BJ (cell line): Measurements from ENCODE around the gene C12orf56. TPM values are rescaled to one million over a fixed set of nuclear protein-coding genes. Genes with fewer than 3 reads are reported as not detected.
"Not testable (repeated sequence)": the region's sequence is repeated elsewhere in the genome, so short reads cannot be mapped to it uniquely, and the experiment has no call there.

Experiments
- CTCF ChIA-PET: fragments of 350-600 bp; formaldehyde crosslinking; extraction: SDS; loops from one replicate; lab custom pipeline; 2021; ENCODE audit warnings: antibody characterized with exemption, inconsistent platforms; lab: Yijun Ruan, JAX
- POLR2A ChIA-PET: fragments of 300-600 bp; sonication (Branson Sonifier 250); formaldehyde crosslinking; extraction: SDS; loops from one replicate; lab custom pipeline; 2021; ENCODE audit warnings: antibody characterized with exemption; lab: Charles Lee
- DNase-seq: peaks from one replicate; pipeline ENCODE4 v3.0.0-alpha.2; 2011; ENCODE audit warnings: low read depth
- H3K27me3 ChIP-seq: 2 replicates; pipeline ENCODE4 v1.6.0; 2011; ENCODE audit warnings: low read length; ENCODE audit not compliant: control insufficient read depth, insufficient read depth
- H3K36me3 ChIP-seq: 2 replicates; pipeline ENCODE4 v1.5.1; 2011; ENCODE audit warnings: low read length; ENCODE audit not compliant: control insufficient read depth, insufficient read depth
- H3K4me3 ChIP-seq: 2 replicates; pipeline ENCODE4 v1.5.1; 2011; ENCODE audit warnings: low read depth, mild to moderate bottlenecking, control low read depth, low read length
- polyA plus RNA-seq: library from polyadenylated mRNA; depleted of rRNA; stranded (reverse); fragments of >200 nt; gene quantifications from 2 replicates; pipeline ENCODE4 v1.2.3, GENCODE V29; 2011
- TF ChIP-seq, protein P1 (sequence below): IDR thresholded peaks from 2 replicates; pipeline ENCODE4 v1.5.1; 2011; ENCODE audit warnings: low read depth, mild to moderate bottlenecking, control low read depth, inconsistent platforms, low read length, moderate library complexity; ENCODE audit not compliant: insufficient read depth

The C12orf56 gene
- polyA plus RNA-seq, 1 experiment, result not detected

DNA sequence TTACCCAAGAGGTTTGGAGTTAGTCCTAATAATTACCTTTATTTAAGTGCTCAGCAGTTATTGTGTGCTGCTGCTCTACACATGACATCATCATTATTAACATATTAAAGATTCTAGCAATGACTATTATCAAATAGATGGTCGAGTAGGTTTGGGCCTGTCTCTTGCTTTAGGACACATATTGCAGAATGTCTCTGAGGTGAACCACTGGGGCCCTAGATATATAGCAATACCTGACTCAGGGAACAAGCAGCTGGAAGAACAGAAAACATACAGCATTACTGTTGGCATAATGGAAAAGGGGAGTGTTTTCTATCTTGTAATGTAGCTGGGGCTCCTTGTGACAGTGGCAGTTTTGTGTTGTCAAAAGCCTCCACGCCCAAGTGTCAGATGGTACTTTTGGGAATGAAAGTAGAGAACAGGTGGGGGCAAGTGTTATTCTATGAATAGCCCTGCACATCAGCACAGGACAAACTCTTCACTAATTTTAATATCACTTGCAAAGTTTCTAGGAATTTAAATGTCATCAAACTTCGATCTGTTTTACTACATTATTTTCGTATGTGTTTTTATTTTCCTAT lies 54.6 kb downstream of the C12orf56 start:
- no peak for DNase-seq
- CTCF ChIA-PET, result no interaction called here
- TF ChIP-seq, protein P1, sequence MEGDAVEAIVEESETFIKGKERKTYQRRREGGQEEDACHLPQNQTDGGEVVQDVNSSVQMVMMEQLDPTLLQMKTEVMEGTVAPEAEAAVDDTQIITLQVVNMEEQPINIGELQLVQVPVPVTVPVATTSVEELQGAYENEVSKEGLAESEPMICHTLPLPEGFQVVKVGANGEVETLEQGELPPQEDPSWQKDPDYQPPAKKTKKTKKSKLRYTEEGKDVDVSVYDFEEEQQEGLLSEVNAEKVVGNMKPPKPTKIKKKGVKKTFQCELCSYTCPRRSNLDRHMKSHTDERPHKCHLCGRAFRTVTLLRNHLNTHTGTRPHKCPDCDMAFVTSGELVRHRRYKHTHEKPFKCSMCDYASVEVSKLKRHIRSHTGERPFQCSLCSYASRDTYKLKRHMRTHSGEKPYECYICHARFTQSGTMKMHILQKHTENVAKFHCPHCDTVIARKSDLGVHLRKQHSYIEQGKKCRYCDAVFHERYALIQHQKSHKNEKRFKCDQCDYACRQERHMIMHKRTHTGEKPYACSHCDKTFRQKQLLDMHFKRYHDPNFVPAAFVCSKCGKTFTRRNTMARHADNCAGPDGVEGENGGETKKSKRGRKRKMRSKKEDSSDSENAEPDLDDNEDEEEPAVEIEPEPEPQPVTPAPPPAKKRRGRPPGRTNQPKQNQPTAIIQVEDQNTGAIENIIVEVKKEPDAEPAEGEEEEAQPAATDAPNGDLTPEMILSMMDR, result no peak
- Histone ChIP-seq H3K4me3 (no peak overlapping the region), H3K36me3 (no peaks in the 10 kb centered on the region), H3K27me3 (peaks cover 2% of the 10 kb centered on the region; the same call in 1 of the 2 replicates)
- POLR2A ChIA-PET, result no interaction called here

DNA sequence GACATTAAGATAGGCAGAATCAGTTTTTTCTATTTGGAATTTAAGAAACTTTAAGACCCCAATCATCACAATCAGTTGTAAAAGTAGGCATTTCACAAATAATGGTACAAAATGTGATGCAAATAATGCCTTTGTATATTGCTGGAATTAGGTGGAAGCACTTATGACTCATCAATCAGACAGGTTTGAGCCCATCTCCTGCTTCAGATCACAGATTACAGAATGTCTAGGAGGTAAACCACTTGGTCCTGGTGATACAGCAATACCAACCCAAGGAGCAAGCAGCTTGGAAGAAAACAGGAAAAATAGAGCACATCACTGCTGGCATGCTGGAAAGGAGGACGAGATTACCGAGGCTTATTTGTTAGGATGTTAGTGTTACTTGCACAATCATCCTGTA lies 57.6 kb downstream of the C12orf56 start:
- DNase-seq, result no peak
- Histone ChIP-seq H3K4me3 (no peak overlapping the region), H3K27me3 (peaks cover 2% of the 10 kb centered on the region; the same call in 1 of the 2 replicates), H3K36me3 (no peaks in the 10 kb centered on the region)
- TF ChIP-seq, protein P1, result no peak
- POLR2A ChIA-PET, result no interaction called here
- CTCF ChIA-PET, result no interaction called here

DNA sequence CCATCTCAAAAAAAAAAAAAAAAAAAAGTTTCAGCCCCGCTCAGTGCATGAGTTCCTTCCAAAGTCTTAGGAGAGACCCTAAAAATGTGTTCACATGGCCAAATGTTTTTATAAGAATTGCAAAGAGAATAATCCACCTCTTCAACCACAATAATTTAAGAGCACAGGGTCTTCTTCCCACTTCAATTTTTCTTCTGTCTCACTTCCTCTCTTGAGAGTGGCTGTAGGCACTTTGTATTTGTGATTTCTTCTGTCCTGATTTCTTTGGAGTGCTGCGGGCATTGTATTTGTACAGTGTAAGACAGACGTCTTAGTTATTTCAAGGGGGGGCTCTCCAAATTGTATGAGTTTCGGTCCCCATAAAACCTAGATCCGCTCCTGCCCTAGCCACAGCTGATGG lies 58.3 kb downstream of the C12orf56 start:
- Histone ChIP-seq H3K27me3 (peaks cover 2% of the 10 kb centered on the region; the same call in 1 of the 2 replicates), H3K4me3 (no peak overlapping the region), H3K36me3 (no peaks in the 10 kb centered on the region)
- no peak for DNase-seq
- TF ChIP-seq, protein P1, result no peak
- ChIA-PET CTCF (no interaction called here), POLR2A (no interaction called here)

DNA sequence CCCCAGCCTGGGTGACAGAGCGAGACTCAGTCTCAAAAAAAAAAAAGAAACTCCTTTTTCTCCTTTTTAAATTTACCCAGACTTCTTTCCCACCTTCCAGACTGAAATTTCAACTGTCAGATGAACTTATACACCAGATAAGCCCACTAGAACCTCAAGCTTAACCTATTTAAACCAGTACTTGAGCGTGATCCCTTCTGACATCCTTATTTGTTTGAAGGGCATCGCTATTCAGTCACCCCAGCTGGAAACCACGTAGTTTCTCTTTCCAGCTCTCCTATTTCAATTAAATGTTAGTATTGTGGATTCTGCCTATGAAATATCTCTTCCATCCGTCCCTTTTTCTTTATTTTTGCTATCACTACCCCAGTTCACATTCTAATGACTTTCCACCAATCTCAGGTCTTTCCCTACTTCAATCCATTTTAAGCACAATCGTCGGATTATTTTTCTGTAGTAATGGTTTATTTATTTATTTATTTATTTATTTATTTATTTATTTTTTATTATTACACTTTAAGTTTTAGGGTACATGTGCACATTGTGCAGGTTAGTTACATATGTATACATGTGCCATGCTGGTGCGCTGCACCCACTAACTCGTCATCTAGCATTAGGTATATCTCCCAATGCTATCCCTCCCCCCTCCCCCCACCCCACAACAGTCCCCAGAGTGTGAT lies 61.4 kb downstream of the C12orf56 start:
- CTCF ChIA-PET, POLR2A ChIA-PET, H3K36me3 ChIP-seq, H3K27me3 ChIP-seq, DNase-seq, H3K4me3 ChIP-seq: not testable (repeated sequence)

DNA sequence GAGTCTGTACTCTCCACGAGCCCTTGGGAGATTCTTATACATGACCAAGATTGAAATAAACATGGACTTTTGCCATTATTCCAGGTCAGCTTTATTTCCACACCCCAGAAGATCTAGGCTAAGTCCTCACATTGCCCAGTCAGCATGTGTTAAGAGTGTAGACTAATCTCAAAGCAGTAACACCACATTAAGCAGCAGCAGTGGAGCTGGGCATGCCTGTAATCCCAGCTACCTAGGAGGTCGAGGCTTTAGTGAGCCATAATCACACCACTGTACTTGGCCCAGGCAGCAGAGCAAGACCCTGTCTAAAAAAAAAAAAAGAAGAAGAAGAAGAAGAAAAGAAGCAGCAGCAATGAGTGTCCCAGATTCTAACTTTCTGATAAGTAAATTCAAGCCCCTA lies 65.5 kb downstream of the C12orf56 start:
- POLR2A ChIA-PET, result no interaction called here
- Histone ChIP-seq H3K27me3 (no peaks in the 10 kb centered on the region; the same call in 1 of the 2 replicates), H3K36me3 (no peaks in the 10 kb centered on the region), H3K4me3 (no peak overlapping the region)
- CTCF ChIA-PET, result no interaction called here
- TF ChIP-seq, protein P1, result no peak
- no peak for DNase-seq
